NT2/D1 (cell line): ENCODE data around the gene OSBPL9.

ENCODE experiments used
- DNase-seq: peaks from one replicate; pipeline ENCODE4 v3.0.0-alpha.2; 2011; ENCODE audit warnings: low read depth, low spot score
- H3K27me3 ChIP-seq: 2 replicates; pipeline ENCODE4 v1.6.0; 2011; ENCODE audit warnings: mild to moderate bottlenecking; ENCODE audit not compliant: insufficient read length, insufficient read depth
- H3K36me3 ChIP-seq: 2 replicates; pipeline ENCODE4 v1.6.1; 2011; ENCODE audit warnings: mild to moderate bottlenecking, low read length, mixed read lengths; ENCODE audit not compliant: insufficient read depth, insufficient read length
- H3K4me1 ChIP-seq: 2 replicates; pipeline ENCODE4 v1.5.1; 2011; ENCODE audit not compliant: insufficient read depth, insufficient read length
- H3K4me3 ChIP-seq: 2 replicates; pipeline ENCODE4 v1.5.1; 2011; ENCODE audit warnings: low read depth; ENCODE audit not compliant: insufficient read length
- H3K9ac ChIP-seq: 2 replicates; pipeline ENCODE4 v1.6.0; 2011; ENCODE audit warnings: low read depth; ENCODE audit not compliant: insufficient read length
- H3K9me3 ChIP-seq: 2 replicates; pipeline ENCODE4 v1.5.1; 2011; ENCODE audit warnings: mild to moderate bottlenecking, low read length; ENCODE audit not compliant: insufficient read depth
- SUZ12 ChIP-seq: IDR thresholded peaks from 2 replicates; pipeline ENCODE4 v1.6.1; 2011; ENCODE audit not compliant: insufficient read length, insufficient read depth; ENCODE audit errors: extremely low read depth
- YY1 ChIP-seq: IDR thresholded peaks from 2 replicates; pipeline ENCODE4 v1.6.1; 2011; ENCODE audit not compliant: insufficient read length, insufficient read depth
- ZNF274 ChIP-seq: IDR thresholded peaks from 2 replicates; pipeline ENCODE4 v1.6.1; 2011; ENCODE audit warnings: mild to moderate bottlenecking, low read depth, low read length

Gene OSBPL9

GRCh38 chr1:51726544-51727225 is 109.8 kb downstream of the OSBPL9 start:
- no peaks in the 10 kb centered on the region for H3K9me3 ChIP-seq
- peaks cover 12% of the 10 kb centered on the region for H3K27me3 ChIP-seq
- no peaks in the 10 kb centered on the region for H3K4me1 ChIP-seq
- no peak for TF ChIP-seq YY1
- TF ChIP-seq SUZ12, result no peak
- TF ChIP-seq ZNF274, result no peak
- no peak for DNase-seq
- H3K4me3 ChIP-seq, result no peak overlapping the region
- no peak overlapping the region for H3K9ac ChIP-seq
- no peaks in the 10 kb centered on the region for H3K36me3 ChIP-seq

DNA sequence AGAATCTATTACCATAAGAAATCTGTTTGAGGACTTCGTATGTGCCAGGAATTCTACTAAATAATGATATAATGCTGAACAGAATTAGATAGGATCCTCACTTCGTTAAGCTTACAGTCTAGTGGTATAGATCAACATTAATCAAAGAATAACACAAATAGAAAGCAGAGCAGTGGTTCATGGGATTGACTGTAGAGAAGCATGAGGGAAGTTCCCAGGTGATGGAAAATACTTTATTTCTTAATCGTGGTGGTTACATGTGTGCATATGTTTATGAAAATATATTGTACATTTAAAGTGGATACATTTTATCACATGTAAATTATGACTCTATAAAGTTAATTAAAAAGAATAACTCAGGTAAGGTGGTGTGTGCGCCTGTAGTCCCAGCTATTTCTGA is 110.5 kb downstream of the OSBPL9 start:
- TF ChIP-seq ZNF274 (no peak), SUZ12 (no peak), YY1 (no peak)
- no peak overlapping the region for H3K9ac ChIP-seq
- H3K9me3 ChIP-seq, result no peaks in the 10 kb centered on the region
- no peak overlapping the region for H3K4me3 ChIP-seq
- H3K4me1 ChIP-seq, result no peaks in the 10 kb centered on the region
- no peak for DNase-seq
- H3K27me3 ChIP-seq, result peaks cover 12% of the 10 kb centered on the region
- no peaks in the 10 kb centered on the region for H3K36me3 ChIP-seq

DNA sequence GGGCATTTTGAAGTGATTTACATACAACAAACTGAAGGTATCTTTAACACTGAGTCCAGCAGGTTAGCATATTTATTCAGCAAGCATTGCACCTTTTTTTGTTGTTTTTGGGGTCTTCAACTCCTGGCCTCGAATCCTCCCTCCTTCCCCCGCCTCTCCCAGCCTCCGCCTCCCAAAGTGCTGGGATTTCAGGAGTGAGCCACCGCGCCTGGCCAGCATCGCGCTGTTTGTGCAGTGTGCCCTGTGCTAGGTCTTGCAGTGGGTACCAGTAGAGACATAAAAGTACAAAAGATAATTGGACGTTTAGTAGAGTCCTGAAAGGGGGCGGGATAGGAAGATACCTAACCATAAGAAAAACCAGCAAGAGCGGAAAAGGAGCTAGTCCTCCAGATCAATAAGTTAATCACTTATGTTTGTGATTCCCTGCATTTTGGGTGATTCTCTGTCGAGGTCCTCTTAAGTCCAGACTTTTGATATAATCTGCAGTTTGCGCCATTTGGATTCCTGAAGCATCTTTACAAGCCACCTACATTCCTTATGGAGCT is 111.8 kb downstream of the OSBPL9 start:
- Histone ChIP-seq H3K9me3 (no peaks in the 10 kb centered on the region), H3K4me3 (peak overlapping the region; percentile 90), H3K27me3 (peaks cover 12% of the 10 kb centered on the region), H3K9ac (peak overlapping the region; percentile 94), H3K4me1 (no peaks in the 10 kb centered on the region), H3K36me3 (peaks cover 5% of the 10 kb centered on the region)
- no peak for TF ChIP-seq ZNF274
- TF ChIP-seq YY1, result no peak
- TF ChIP-seq SUZ12, result no peak
- DNase-seq, result no peak

DNA sequence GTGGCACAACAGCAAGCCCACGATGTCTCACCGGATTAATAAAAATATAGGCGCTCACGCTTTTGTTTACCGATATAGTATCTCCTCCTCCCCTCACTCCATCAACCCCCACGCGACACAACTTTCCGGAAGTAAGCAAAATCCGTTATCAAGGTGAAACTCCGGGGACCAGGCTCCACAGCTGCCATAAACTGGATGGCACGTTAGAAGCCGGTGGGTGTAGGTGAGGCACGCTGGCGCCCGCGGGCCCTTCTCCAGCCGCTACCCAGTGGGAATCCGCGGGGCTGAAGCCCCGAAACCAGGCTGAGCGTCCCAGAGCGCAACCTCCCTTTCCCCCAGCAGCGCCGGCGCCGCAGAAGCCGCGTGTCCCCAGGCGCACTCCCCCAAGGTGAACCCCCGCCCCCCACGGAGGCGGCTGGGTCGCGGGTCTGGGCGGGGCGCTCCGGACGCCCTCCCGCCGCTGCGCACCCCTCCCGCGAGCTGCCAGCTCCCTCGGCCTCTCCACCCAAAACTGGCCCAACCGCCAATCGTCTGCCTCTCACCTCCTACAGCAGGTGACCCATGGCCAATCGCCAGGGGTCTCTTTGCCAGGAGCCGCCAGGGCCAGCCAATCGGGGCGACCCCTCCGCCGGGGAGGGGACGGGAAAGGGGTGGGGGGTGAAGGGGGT is 112.4 kb downstream of the OSBPL9 start:
- DNase-seq, result peak; percentile 95
- TF ChIP-seq YY1 (no peak), ZNF274 (no peak), SUZ12 (no peak)
- no peaks in the 10 kb centered on the region for H3K9me3 ChIP-seq

DNA sequence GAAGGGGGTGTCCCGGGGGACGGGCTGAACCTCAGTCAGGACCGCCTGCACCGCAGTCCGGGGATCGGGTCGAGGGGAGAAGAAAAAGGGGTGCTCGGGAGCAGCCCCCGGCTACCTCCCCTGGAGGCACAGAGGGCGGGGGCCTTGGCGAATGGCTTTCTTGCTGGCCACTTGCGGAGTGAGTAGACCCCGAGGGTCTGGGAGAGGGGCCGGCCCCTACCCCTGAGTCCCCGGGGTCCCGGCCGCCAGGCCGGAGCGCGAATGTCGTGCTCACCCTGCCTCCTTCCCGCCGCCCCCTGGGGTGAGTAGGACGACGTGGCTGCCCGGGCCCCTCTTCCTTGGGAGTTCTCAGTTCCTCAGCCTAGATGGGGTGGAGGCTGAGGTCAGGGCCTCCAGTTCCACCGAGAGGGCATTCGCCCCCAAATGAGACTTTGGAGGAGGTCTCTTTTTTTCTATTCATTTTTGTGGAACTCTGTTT is 113.0 kb downstream of the OSBPL9 start:
- TF ChIP-seq SUZ12 (no peak), YY1 (no peak), ZNF274 (no peak)
- Histone ChIP-seq H3K36me3 (peaks cover 5% of the 10 kb centered on the region), H3K9ac (peak overlapping the region; percentile 88), H3K4me3 (peak overlapping the region; percentile 86), H3K4me1 (no peaks in the 10 kb centered on the region), H3K27me3 (peaks cover 12% of the 10 kb centered on the region), H3K9me3 (no peaks in the 10 kb centered on the region)
- peak; percentile 38 for DNase-seq

More for the DNA sequence above, 112.4 kb downstream of the OSBPL9 start:
- peaks cover 12% of the 10 kb centered on the region for H3K27me3 ChIP-seq
- H3K4me3 ChIP-seq, result peak overlapping the region; percentile 90
- H3K9ac ChIP-seq, result peak overlapping the region; percentile 94
- no peaks in the 10 kb centered on the region for H3K4me1 ChIP-seq
- H3K36me3 ChIP-seq, result peaks cover 5% of the 10 kb centered on the region

GRCh38 chr1:51731998-51732397 is 115.1 kb downstream of the OSBPL9 start:
- Histone ChIP-seq H3K36me3 (peaks cover 5% of the 10 kb centered on the region), H3K4me1 (no peaks in the 10 kb centered on the region), H3K27me3 (peaks cover 12% of the 10 kb centered on the region), H3K4me3 (no peak overlapping the region), H3K9me3 (no peaks in the 10 kb centered on the region), H3K9ac (no peak overlapping the region)
- no peak for DNase-seq
- no peak for TF ChIP-seq SUZ12
- TF ChIP-seq ZNF274, result no peak
- no peak for TF ChIP-seq YY1
